ENCODE data around the gene AASDHPPT. TPM values are rescaled to one million over a fixed set of nuclear protein-coding genes. Genes with fewer than 3 reads are reported as not detected.

Gene AASDHPPT
- total and polyA plus RNA-seq, 2 of the 4 experiments (the other 2 are of a cell fraction), result 22.0 to 56.3 TPM

GRCh38 chr11:106063009-106063408, 14.5 kb upstream of the AASDHPPT start:
- Histone ChIP-seq H3K18ac (ENCODE audit: low read depth, low read length) (no peak overlapping the region), H3K4me1 (ENCODE audit: control insufficient read depth, insufficient read depth, low read length) (no peaks in the 10 kb centered on the region), H4K20me1 (ENCODE audit: insufficient read depth, low read length) (no peaks in the 10 kb centered on the region), H2BK20ac (ENCODE audit: low read depth, low read length) (no peak overlapping the region), H3K27me3 (ENCODE audit: control insufficient read depth, insufficient read depth, low read length) (no peaks in the 10 kb centered on the region), H3K9me1 (ENCODE audit: insufficient read depth, low read length) (no peaks in the 10 kb centered on the region; the same call in 1 of the 2 replicates), H3K23ac (ENCODE audit: low read depth, low read length) (no peak overlapping the region), H3K4me2 (ENCODE audit: low read depth, low read length) (no peak overlapping the region), H4K5ac (ENCODE audit: low read depth, low read length) (no peak overlapping the region), H3K14ac (replicated peaks; ENCODE audit: low read depth, low read length) (no peak overlapping the region), H3K9ac (ENCODE audit: low read depth, low read length) (no peak overlapping the region), H2AK5ac (ENCODE audit: low read depth, low read length) (no peak overlapping the region), H3K36me3 (ENCODE audit: control insufficient read depth, insufficient read depth, low read length) (no peaks in the 10 kb centered on the region), H3K56ac (ENCODE audit: extremely low read depth, insufficient read depth, low read length) (no peak overlapping the region), H4K8ac (ENCODE audit: low read depth in 2 of 2, low read length in 2 of 2) (no peak overlapping the region), H2BK120ac (ENCODE audit: low read depth, low read length) (no peak overlapping the region), H2AFZ (replicated peaks; ENCODE audit: low read length, poor library complexity) (no peak overlapping the region), H2BK5ac (ENCODE audit: low read depth, low read length, poor library complexity, severe bottlenecking) (no peak overlapping the region), H3K79me1 (ENCODE audit: low read depth in 1 of 2, low read length in 2 of 2) (no peaks in the 10 kb centered on the region), H3K9me3 (ENCODE audit: control insufficient read depth, insufficient read depth, low read length) (no peaks in the 10 kb centered on the region), H3K27ac (ENCODE audit: insufficient read depth, low read length) (no peak overlapping the region), H3K4me3 (ENCODE audit: insufficient read depth, low read depth, low read length) (no peak overlapping the region), H4K91ac (ENCODE audit: insufficient read depth, low read depth, low read length) (no peak overlapping the region), H2BK15ac (ENCODE audit: low read depth, low read length) (no peak overlapping the region), H3K4ac (ENCODE audit: low read depth, low read length) (no peak overlapping the region), H2AK9ac (replicated peaks; ENCODE audit: low read depth, low read length, poor library complexity) (no peak overlapping the region)
- dilution Hi-C loops (cut with HindIII; ENCODE audit: low sequenced_read_pairs, unreplicated experiment), result no loop called here
- ATAC-seq (ENCODE audit: low read depth) (no peak), DNase-seq (no peak)
- in situ Hi-C loops (cut with MboI; ENCODE audit: low sequenced_read_pairs), result no loop called here
- intact Hi-C loops (cut with micrococcal nuclease), result no loop called here
- CTCF ChIA-PET, result no interaction called here
- BruUV-seq (replicated peaks), result no TSS peak
- POLR2A ChIA-PET (ENCODE audit: unreplicated experiment), result no interaction called here
- TF ChIP-seq BHLHE40 (IDR thresholded peaks at IDR 0.05; ENCODE audit: low read depth, low read length) (no peak), POLR2A (IDR thresholded peaks at IDR 0.05; ENCODE audit: low read depth, low read length) (no peak), USF2 (IDR thresholded peaks at IDR 0.05; ENCODE audit: low read depth, low read length) (no peak), MXI1 (IDR thresholded peaks at IDR 0.05; ENCODE audit: borderline replicate concordance, low read depth, low read length) (no peak), CEBPB (IDR thresholded peaks at IDR 0.05; ENCODE audit: low read depth, low read length) (no peak), SMC3 (IDR thresholded peaks at IDR 0.05; ENCODE audit: low read depth, low read length) (no peak), MAFK (IDR thresholded peaks at IDR 0.05; ENCODE audit: low read depth, low read length) (no peak), NFE2L2 (IDR thresholded peaks at IDR 0.05; ENCODE audit: low read depth, low read length) (no peak), RAD21 (IDR thresholded peaks at IDR 0.05; ENCODE audit: low read length) (no peak), MAZ (IDR thresholded peaks at IDR 0.05; ENCODE audit: borderline replicate concordance, low read depth, low read length) (no peak), RFX5 (IDR thresholded peaks at IDR 0.05; ENCODE audit: low read depth, low read length) (no peak), ELK1 (IDR thresholded peaks at IDR 0.05; ENCODE audit: borderline replicate concordance, low read depth, low read length) (no peak), CHD1 (IDR thresholded peaks at IDR 0.05; ENCODE audit: low read depth, low read length) (no peak), RCOR1 (IDR thresholded peaks at IDR 0.05; ENCODE audit: insufficient replicate concordance, low read length) (no peak)
- TF ChIP-seq, protein P1, sequence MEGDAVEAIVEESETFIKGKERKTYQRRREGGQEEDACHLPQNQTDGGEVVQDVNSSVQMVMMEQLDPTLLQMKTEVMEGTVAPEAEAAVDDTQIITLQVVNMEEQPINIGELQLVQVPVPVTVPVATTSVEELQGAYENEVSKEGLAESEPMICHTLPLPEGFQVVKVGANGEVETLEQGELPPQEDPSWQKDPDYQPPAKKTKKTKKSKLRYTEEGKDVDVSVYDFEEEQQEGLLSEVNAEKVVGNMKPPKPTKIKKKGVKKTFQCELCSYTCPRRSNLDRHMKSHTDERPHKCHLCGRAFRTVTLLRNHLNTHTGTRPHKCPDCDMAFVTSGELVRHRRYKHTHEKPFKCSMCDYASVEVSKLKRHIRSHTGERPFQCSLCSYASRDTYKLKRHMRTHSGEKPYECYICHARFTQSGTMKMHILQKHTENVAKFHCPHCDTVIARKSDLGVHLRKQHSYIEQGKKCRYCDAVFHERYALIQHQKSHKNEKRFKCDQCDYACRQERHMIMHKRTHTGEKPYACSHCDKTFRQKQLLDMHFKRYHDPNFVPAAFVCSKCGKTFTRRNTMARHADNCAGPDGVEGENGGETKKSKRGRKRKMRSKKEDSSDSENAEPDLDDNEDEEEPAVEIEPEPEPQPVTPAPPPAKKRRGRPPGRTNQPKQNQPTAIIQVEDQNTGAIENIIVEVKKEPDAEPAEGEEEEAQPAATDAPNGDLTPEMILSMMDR (conservative IDR thresholded peaks at IDR 0.05; ENCODE audit: low read depth, low read length), result no peak
